ENCODE measurements around the gene GPR151. TPM values are rescaled to one million over a fixed set of nuclear protein-coding genes. Genes with fewer than 3 reads are reported as not detected.

GPR151 gene
- total and polyA plus RNA-seq, 10 donors: not detected

GRCh38 chr5:146514575-146514974, 1.4 kb downstream of the GPR151 start:
- Histone ChIP-seq H3K4me3 (no peak overlapping the region), H3K4me1 (no peaks in the 10 kb centered on the region), H3K9me3 (no peaks in the 10 kb centered on the region), H3K27me3 (replicated peaks in 1 of 7) (no peaks in the 10 kb centered on the region), H3K36me3 (peaks cover 0 to 39% (median 28%) of the 10 kb centered on the region in 6 donors), H3K27ac (no peak overlapping the region)
- no peak for DNase-seq
- intact Hi-C loops (cut with DNase I; ENCODE audit: low total_unique reads): no loop called here
- TF ChIP-seq POLR2AphosphoS5 (IDR thresholded peaks at IDR 0.05) (no peak), CTCF (IDR thresholded peaks at IDR 0.05 in 8 of 11, conservative IDR thresholded peaks at IDR 0.05 in 3 of 11) (no peak), POLR2A (IDR thresholded peaks at IDR 0.05) (no peak)
- 94 to 100% (median 96%) methylated on average over 1 of the region's 1 CpG for WGBS, 5 donors

- DNase-seq: no peak
- TF ChIP-seq POLR2AphosphoS5 (IDR thresholded peaks at IDR 0.05) (no peak), POLR2A (IDR thresholded peaks at IDR 0.05) (no peak), CTCF (IDR thresholded peaks at IDR 0.05 in 8 of 11, conservative IDR thresholded peaks at IDR 0.05 in 3 of 11) (no peak)
- Histone ChIP-seq H3K4me1 (no peaks in the 10 kb centered on the region), H3K9me3 (no peaks in the 10 kb centered on the region), H3K27ac (no peak overlapping the region), H3K27me3 (replicated peaks in 1 of 7) (no peaks in the 10 kb centered on the region), H3K36me3 (peaks cover 0 to 50% (median 39%) of the 10 kb centered on the region in 6 donors), H3K4me3 (no peak overlapping the region)
- intact Hi-C loops (cut with DNase I; ENCODE audit: low total_unique reads): no loop called here
- WGBS, 5 donors: 89 to 98% (median 94%) methylated on average over 2 of the region's 2 CpGs
Observed at GRCh38 chr5:146513462-146513861, 2.5 kb downstream of the GPR151 start.

GRCh38 chr5:146510559-146511125, 5.3 kb downstream of the GPR151 start:
- peaks cover 0 to 79% (median 67%) of the 10 kb centered on the region in 6 donors for H3K36me3 ChIP-seq
- WGBS, 5 donors: 90 to 95% (median 92%) methylated on average over 9 of the region's 9 CpGs

GRCh38 chr5:146507428-146507827, 8.6 kb downstream of the GPR151 start:
- intact Hi-C loops (cut with DNase I; ENCODE audit: low total_unique reads): no loop called here
- H3K36me3 ChIP-seq: peaks cover 0 to 98% (median 89%) of the 10 kb centered on the region in 6 donors
- no peaks in the 10 kb centered on the region for H3K9me3 ChIP-seq
- H3K4me3 ChIP-seq: no peak overlapping the region
- TF ChIP-seq POLR2A (IDR thresholded peaks at IDR 0.05) (no peak), CTCF (IDR thresholded peaks at IDR 0.05 in 8 of 11, conservative IDR thresholded peaks at IDR 0.05 in 3 of 11) (no peak), POLR2AphosphoS5 (IDR thresholded peaks at IDR 0.05) (no peak)
- 96 to 99% (median 97%) methylated on average over 5 of the region's 5 CpGs for WGBS, 5 donors
- no peaks in the 10 kb centered on the region for H3K27me3 ChIP-seq (replicated peaks in 1 of 7)
- no peak for DNase-seq
- no peaks in the 10 kb centered on the region for H3K4me1 ChIP-seq
- H3K27ac ChIP-seq: no peak overlapping the region

More at GRCh38 chr5:146510559-146511125, 5.3 kb downstream of the GPR151 start:
- no peak overlapping the region for H3K27ac ChIP-seq
- TF ChIP-seq POLR2A (IDR thresholded peaks at IDR 0.05): no peak
- TF ChIP-seq CTCF (IDR thresholded peaks at IDR 0.05 in 8 of 11, conservative IDR thresholded peaks at IDR 0.05 in 3 of 11): no peak
- no peak for TF ChIP-seq POLR2AphosphoS5 (IDR thresholded peaks at IDR 0.05)
- no peak overlapping the region for H3K4me3 ChIP-seq
- intact Hi-C loops (cut with DNase I; ENCODE audit: low total_unique reads): no loop called here
- H3K27me3 ChIP-seq (replicated peaks in 1 of 7): no peaks in the 10 kb centered on the region
- no peaks in the 10 kb centered on the region for H3K9me3 ChIP-seq
- H3K4me1 ChIP-seq: no peaks in the 10 kb centered on the region
- no peak for DNase-seq

Measured in spleen (tissue), 11 donors.